Activated T-helper 2 cell treated with anti-CD3 and anti-CD28 coated beads, Interferon-gamma antibody, Interleukin-2, Interleukin-4, amounts not matched to agents 10 μg/mL and 5 μg/mL and 100 μg/mL, durations not matched to agents 14 hours and 24 hours and 36 hours (primary cell): ENCODE measurements around the gene FOXP1. TPM values are rescaled to one million over a fixed set of nuclear protein-coding genes. Genes with fewer than 3 reads are reported as not detected.
"Not testable (repeated sequence)": the region's sequence is repeated elsewhere in the genome, so short reads cannot be mapped to it uniquely, and the experiment has no call there.

ENCODE experiments used
- DNase-seq: peaks from one replicate; pipeline ENCODE4 v3.0.0; 2021; ENCODE audit warnings: low spot score
- H3K27ac Mint-ChIP-seq: one replicate; pipeline ENCODE4 v1.8.0; 2021; ENCODE audit warnings: mixed read lengths
- H3K27me3 Mint-ChIP-seq: one replicate; pipeline ENCODE4 v1.8.0; 2021; ENCODE audit warnings: low read depth, mixed read lengths
- H3K36me3 Mint-ChIP-seq: one replicate; pipeline ENCODE4 v1.8.0; 2021; ENCODE audit warnings: low read depth, mixed read lengths
- H3K4me1 Mint-ChIP-seq: one replicate; pipeline ENCODE4 v1.8.0; 2021; ENCODE audit warnings: low read depth, mixed read lengths
- H3K4me3 Mint-ChIP-seq: one replicate; pipeline ENCODE4 v1.8.0; 2021; ENCODE audit warnings: low read depth, mild to moderate bottlenecking, moderate library complexity, mixed read lengths
- H3K9me3 Mint-ChIP-seq: one replicate; pipeline ENCODE4 v1.8.0; 2021; ENCODE audit warnings: mixed read lengths
- intact Hi-C: fragments of 100-400 bp; cut with micrococcal nuclease; formaldehyde crosslinking; loops from one replicate; pipeline ENCODE4 v1.15.1; 2023
- total RNA-seq: library from RNA; stranded (reverse); gene quantifications from 2 replicates; pipeline ENCODE4 v1.2.3, GENCODE V29; 2022

Gene FOXP1
- total RNA-seq, 1 donor from 2014 or later = 132 TPM

DNA sequence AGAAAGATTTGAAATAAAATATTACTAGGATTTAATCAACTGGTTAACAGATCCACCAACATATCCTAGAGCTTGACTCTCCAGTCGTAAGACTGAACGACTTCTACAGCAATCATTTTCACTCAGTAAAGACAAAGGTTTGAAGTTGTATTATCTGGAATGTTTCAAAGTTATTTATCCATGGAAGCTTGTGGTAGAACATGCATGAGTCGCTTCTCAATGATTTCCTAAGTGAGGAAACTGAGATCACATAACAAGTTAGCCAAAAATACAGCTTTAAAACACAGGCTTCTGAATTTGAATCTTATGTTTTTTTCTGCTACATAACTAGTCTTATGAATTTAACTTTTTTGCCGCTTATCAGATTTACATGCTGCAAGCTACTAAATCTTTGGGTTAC lies 241.8 kb downstream of the FOXP1 start:
- H3K9me3 Mint-ChIP-seq = peaks cover 16% of the 10 kb centered on the region
- intact Hi-C loops = no loop called here
- H3K36me3 Mint-ChIP-seq = peaks cover 29% of the 10 kb centered on the region
- DNase-seq = no peak
- peaks cover 4% of the 10 kb centered on the region for H3K4me1 Mint-ChIP-seq
- no peak overlapping the region for H3K27ac Mint-ChIP-seq
- H3K27me3 Mint-ChIP-seq = no peaks in the 10 kb centered on the region
- no peak overlapping the region for H3K4me3 Mint-ChIP-seq

DNA sequence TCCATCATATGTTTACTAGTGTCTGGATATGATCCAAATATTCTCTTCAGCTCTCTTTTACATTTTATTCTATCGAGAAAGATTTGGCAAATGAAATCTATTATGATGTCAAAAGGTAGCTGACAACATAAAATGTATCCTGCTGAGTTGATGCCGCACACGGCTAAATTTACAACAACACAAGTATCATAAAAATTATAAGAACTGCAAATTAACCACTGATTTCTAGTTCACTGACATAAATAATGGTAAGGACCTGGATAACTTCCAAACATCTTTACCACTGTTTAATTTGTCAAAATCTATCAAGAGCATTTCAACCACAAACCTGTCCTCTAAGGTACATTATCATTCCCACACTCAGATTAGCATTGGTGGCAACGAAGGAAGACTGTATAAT lies 244.5 kb downstream of the FOXP1 start:
- intact Hi-C loops = no loop called here
- peaks cover 16% of the 10 kb centered on the region for H3K9me3 Mint-ChIP-seq
- DNase-seq = no peak
- no peak overlapping the region for H3K27ac Mint-ChIP-seq
- H3K4me3 Mint-ChIP-seq = no peak overlapping the region
- H3K36me3 Mint-ChIP-seq = peaks cover 26% of the 10 kb centered on the region
- H3K27me3 Mint-ChIP-seq = no peaks in the 10 kb centered on the region
- H3K4me1 Mint-ChIP-seq = peaks cover 5% of the 10 kb centered on the region

GRCh38 chr3:71332813-71333212 lies 250.7 kb downstream of the FOXP1 start:
- H3K4me1 Mint-ChIP-seq = peaks cover 3% of the 10 kb centered on the region
- no peaks in the 10 kb centered on the region for H3K27me3 Mint-ChIP-seq
- peaks cover 3% of the 10 kb centered on the region for H3K9me3 Mint-ChIP-seq
- no peak overlapping the region for H3K4me3 Mint-ChIP-seq
- H3K27ac Mint-ChIP-seq = no peak overlapping the region
- intact Hi-C loops = no loop called here
- no peak for DNase-seq
- H3K36me3 Mint-ChIP-seq = peaks cover 30% of the 10 kb centered on the region

DNA sequence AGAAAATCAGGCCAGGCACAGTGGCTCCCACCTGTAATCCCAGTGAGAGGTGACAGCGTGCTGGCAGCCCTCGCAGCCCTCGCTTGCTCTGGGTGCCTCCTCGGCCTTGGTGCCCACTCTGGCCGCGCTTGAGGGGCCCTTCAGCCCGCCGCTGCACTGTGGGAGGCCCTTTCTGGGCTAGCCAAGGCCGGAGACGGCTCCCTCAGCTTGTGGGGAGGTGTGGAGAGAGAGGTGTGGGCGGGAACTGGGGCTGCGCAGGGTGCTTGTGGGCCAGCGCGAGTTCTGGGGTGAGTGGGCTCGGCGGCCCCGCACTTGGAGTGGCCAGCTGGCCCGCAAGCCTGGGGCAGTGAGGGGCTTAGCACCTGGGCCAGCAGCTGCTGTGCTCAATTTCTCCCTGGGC lies 252.6 kb downstream of the FOXP1 start:
- no peak overlapping the region for H3K4me3 Mint-ChIP-seq
- intact Hi-C loops = no loop called here
- H3K36me3 Mint-ChIP-seq = peaks cover 32% of the 10 kb centered on the region
- no peak overlapping the region for H3K27ac Mint-ChIP-seq
- H3K27me3 Mint-ChIP-seq = no peaks in the 10 kb centered on the region
- no peaks in the 10 kb centered on the region for H3K4me1 Mint-ChIP-seq
- DNase-seq = no peak
- peaks cover 3% of the 10 kb centered on the region for H3K9me3 Mint-ChIP-seq

- peaks cover 3% of the 10 kb centered on the region for H3K9me3 Mint-ChIP-seq
- intact Hi-C loops = no loop called here
- H3K27me3 Mint-ChIP-seq = no peaks in the 10 kb centered on the region
- H3K36me3 Mint-ChIP-seq = peaks cover 32% of the 10 kb centered on the region
- no peak overlapping the region for H3K27ac Mint-ChIP-seq
- no peak for DNase-seq
- H3K4me3 Mint-ChIP-seq = no peak overlapping the region
- no peaks in the 10 kb centered on the region for H3K4me1 Mint-ChIP-seq
These were observed 253.0 kb downstream of the FOXP1 start for GRCh38 chr3:71330505-71330904.

- H3K4me1 Mint-ChIP-seq = no peaks in the 10 kb centered on the region
- H3K4me3 Mint-ChIP-seq = no peak overlapping the region
- H3K27me3 Mint-ChIP-seq = no peaks in the 10 kb centered on the region
- no peak for DNase-seq
- intact Hi-C loops = no loop called here
- H3K36me3 Mint-ChIP-seq = peaks cover 32% of the 10 kb centered on the region
- H3K9me3 Mint-ChIP-seq = peaks cover 3% of the 10 kb centered on the region
- no peak overlapping the region for H3K27ac Mint-ChIP-seq
These were observed 253.7 kb downstream of the FOXP1 start for GRCh38 chr3:71329817-71330216.

GRCh38 chr3:71328926-71329325 lies 254.6 kb downstream of the FOXP1 start:
- no peak overlapping the region for H3K4me3 Mint-ChIP-seq
- peaks cover 32% of the 10 kb centered on the region for H3K36me3 Mint-ChIP-seq
- intact Hi-C loops = no loop called here
- no peaks in the 10 kb centered on the region for H3K27me3 Mint-ChIP-seq
- no peaks in the 10 kb centered on the region for H3K4me1 Mint-ChIP-seq
- no peak overlapping the region for H3K27ac Mint-ChIP-seq
- H3K9me3 Mint-ChIP-seq = peaks cover 3% of the 10 kb centered on the region
- DNase-seq = no peak

GRCh38 chr3:71327936-71328335 lies 255.6 kb downstream of the FOXP1 start:
- Mint-ChIP-seq H3K36me3 (peaks cover 29% of the 10 kb centered on the region), H3K27me3 (no peaks in the 10 kb centered on the region), H3K27ac (no peak overlapping the region), H3K4me1 (no peaks in the 10 kb centered on the region), H3K4me3 (no peak overlapping the region), H3K9me3 (peaks cover 3% of the 10 kb centered on the region)
- DNase-seq = no peak
- intact Hi-C loops = no loop called here

DNA sequence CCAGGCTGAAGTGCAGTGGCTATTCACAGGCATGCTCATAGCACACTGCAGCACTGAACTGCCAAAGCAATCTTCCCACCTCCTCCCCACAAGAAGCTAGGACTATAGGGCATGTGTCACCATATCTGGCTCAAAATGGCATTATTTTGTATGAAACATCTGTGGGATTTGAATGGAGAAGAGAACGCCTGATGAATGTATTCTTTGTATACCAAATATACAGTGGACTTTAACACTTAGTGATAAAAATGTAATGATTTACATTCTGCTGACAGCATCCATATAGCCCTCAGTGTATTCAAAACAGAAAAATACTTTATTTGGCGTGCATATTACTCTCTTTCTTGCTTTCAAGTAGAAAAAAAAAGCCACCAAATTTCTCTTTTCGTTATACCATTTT lies 257.8 kb downstream of the FOXP1 start:
- Mint-ChIP-seq H3K4me3 (no peak overlapping the region), H3K36me3 (peaks cover 17% of the 10 kb centered on the region), H3K9me3 (no peaks in the 10 kb centered on the region), H3K27me3 (no peaks in the 10 kb centered on the region), H3K27ac (no peak overlapping the region), H3K4me1 (no peaks in the 10 kb centered on the region)
- intact Hi-C loops = no loop called here
- no peak for DNase-seq

DNA sequence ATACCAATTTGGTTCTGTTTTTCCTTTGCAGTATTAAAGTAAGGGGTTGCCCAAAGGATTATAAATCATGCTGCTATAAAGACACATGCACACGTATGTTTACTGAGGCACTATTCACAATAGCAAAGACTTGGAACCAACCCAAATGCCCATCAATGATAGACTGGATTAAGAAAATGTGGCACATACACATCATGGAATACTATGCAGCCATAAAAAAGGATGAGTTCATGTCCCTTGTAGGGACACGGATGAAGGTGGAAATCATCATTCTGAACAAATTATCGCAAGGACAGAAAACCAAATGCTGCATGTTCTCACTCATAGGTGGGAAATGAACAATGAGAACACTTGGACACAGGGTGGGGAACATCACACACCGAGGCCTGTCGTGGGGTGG lies 259.3 kb downstream of the FOXP1 start:
- H3K27me3 Mint-ChIP-seq, H3K4me3 Mint-ChIP-seq, H3K27ac Mint-ChIP-seq, H3K36me3 Mint-ChIP-seq, intact Hi-C loops, H3K9me3 Mint-ChIP-seq, H3K4me1 Mint-ChIP-seq, DNase-seq: not testable (repeated sequence)

- H3K27me3 Mint-ChIP-seq = no peaks in the 10 kb centered on the region
- peaks cover 6% of the 10 kb centered on the region for H3K36me3 Mint-ChIP-seq
- no peak for DNase-seq
These were observed 260.0 kb downstream of the FOXP1 start for GRCh38 chr3:71323558-71323957.

GRCh38 chr3:71322154-71322553 lies 261.4 kb downstream of the FOXP1 start:
- no peak for DNase-seq
- Mint-ChIP-seq H3K27ac (no peak overlapping the region), H3K27me3 (no peaks in the 10 kb centered on the region), H3K4me1 (peaks cover 8% of the 10 kb centered on the region), H3K9me3 (no peaks in the 10 kb centered on the region), H3K36me3 (no peaks in the 10 kb centered on the region), H3K4me3 (no peak overlapping the region)
- intact Hi-C loops = no loop called here

More at GRCh38 chr3:71323558-71323957, 260.0 kb downstream of the FOXP1 start:
- H3K4me3 Mint-ChIP-seq = no peak overlapping the region
- peaks cover 2% of the 10 kb centered on the region for H3K4me1 Mint-ChIP-seq
- no peak overlapping the region for H3K27ac Mint-ChIP-seq
- intact Hi-C loops = no loop called here
- H3K9me3 Mint-ChIP-seq = no peaks in the 10 kb centered on the region

GRCh38 chr3:71319771-71320170 lies 263.8 kb downstream of the FOXP1 start:
- H3K4me1 Mint-ChIP-seq = peaks cover 10% of the 10 kb centered on the region
- no peak overlapping the region for H3K27ac Mint-ChIP-seq
- no peaks in the 10 kb centered on the region for H3K9me3 Mint-ChIP-seq
- H3K4me3 Mint-ChIP-seq = no peak overlapping the region
- no peaks in the 10 kb centered on the region for H3K36me3 Mint-ChIP-seq
- intact Hi-C loops = no loop called here
- no peak for DNase-seq
- no peaks in the 10 kb centered on the region for H3K27me3 Mint-ChIP-seq

- no peak for DNase-seq
- Mint-ChIP-seq H3K27ac (no peak overlapping the region), H3K27me3 (no peaks in the 10 kb centered on the region), H3K36me3 (no peaks in the 10 kb centered on the region), H3K9me3 (no peaks in the 10 kb centered on the region), H3K4me3 (no peak overlapping the region), H3K4me1 (peaks cover 10% of the 10 kb centered on the region)
- intact Hi-C loops = no loop called here
These were observed 265.1 kb downstream of the FOXP1 start for GRCh38 chr3:71318458-71318827.
